T-helper 9 cell (primary cell): ENCODE results near the gene CES2.
"Not testable (repeated sequence)": the region's sequence is repeated elsewhere in the genome, so short reads cannot be mapped to it uniquely, and the experiment has no call there.

Source experiments
- DNase-seq: peaks from one replicate; pipeline ENCODE4 v3.0.0-alpha.2; 2020

Gene CES2

GRCh38 chr16:66934839-66935313 is 440 bp upstream of the CES2 start:
- not testable (repeated sequence) for DNase-seq

DNA sequence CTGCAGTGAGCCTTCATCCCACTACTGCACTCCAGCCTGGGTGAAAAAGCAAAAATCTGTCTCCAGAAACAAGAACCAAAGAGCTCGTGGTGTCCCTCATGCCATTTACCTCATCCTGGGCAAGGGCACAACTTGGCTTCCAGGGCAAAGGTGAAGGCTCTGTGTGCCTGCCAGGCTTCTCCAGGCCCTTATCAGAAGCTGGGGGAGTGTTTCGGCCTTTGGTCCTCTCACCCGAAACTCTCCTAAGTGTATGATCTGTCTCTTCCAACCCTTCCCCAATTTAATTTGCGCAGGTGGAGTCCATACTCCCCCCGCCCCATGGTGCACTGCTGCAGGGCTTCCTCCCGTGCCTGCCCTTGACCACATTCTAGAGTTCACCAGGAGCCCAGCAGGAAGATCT is 1.1 kb downstream of the CES2 start:
- DNase-seq = no peak

DNA sequence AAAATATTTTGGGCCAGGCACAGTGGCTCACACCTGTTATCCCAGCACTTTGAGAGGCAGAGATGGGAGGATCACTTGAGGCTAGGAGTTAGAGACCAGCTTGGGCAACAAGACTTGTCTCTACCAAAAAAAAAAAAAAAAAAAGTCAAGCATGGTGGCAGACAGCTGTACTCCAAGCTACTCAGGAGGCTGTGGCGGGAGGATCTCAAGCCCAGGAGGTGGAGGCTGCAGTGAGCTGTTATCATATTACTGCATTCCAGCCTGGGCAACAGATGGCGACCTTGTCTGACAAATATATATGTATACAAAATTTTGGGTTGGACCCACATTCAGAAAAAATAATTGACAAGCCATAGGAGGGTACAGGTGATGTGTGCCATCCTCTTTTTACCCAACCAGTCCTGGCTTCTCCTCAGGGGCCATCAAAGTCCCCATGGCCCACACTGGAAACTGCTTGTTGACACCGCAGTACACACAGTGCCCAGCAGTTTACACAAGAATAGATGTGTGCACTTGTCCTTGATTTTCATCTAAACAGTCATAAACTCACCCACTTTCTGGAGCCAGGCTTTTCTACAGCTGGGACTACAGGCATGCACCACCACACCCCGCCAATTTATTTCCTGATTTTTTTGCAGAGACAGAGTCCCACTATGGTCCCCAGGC is 1.7 kb downstream of the CES2 start:
- no peak for DNase-seq

DNA sequence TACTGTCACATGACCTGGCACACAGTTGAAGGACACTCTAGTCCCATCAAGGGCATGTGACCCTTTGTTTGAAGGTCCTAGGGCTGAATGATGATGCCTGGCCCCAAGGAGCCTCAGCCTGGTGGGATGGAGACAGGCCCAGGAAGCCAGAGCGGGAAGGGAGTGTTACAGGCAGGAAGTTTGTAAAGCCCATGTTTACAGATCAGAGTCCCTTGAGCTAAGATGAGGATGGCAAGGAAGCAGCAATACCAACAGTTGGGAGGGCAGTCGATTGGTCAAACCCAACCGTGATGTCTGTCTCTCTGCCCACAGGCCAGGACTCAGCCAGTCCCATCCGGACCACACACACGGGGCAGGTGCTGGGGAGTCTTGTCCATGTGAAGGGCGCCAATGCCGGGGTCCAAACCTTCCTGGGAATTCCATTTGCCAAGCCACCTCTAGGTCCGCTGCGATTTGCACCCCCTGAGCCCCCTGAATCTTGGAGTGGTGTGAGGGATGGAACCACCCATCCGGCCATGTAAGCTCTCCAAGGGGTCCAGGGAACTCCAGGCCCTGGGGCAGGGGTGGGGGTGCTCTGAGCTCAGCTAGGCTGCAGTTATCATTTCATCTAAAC is 2.5 kb downstream of the CES2 start:
- no peak for DNase-seq

- DNase-seq = no peak
Observed at GRCh38 chr16:66939366-66939765, 4.0 kb downstream of the CES2 start.

DNA sequence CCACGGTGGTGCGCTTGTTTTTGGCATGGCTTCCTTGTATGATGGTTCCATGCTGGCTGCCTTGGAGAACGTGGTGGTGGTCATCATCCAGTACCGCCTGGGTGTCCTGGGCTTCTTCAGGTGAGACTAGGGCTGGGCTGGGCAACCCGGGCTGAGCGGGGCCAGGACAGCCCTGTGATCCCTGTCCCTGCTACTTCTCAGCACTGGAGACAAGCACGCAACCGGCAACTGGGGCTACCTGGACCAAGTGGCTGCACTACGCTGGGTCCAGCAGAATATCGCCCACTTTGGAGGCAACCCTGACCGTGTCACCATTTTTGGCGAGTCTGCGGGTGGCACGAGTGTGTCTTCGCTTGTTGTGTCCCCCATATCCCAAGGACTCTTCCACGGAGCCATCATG is 4.9 kb downstream of the CES2 start:
- no peak for DNase-seq

DNA sequence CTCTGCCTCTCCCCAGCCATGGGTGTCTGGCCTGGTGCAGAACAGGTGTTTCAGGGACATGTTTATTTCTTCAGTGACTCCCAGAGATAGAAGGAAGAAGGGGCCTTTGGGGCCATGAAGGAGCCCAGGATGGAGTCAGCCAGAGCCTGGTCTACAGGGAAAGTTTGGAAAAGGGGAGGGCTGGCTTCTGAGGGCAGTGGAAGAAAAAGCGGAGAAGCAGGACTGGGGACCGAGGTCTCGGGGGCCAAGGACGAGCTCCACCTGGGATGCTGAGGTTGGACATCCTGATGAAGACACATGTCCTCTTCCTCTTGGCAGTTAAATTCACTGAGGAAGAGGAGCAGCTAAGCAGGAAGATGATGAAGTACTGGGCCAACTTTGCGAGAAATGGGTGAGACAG is 7.7 kb downstream of the CES2 start:
- DNase-seq = no peak

- DNase-seq = no peak
Observed at GRCh38 chr16:66943426-66944053, 8.2 kb downstream of the CES2 start.

- no peak for DNase-seq
Observed at GRCh38 chr16:66944054-66944441, 8.7 kb downstream of the CES2 start.

- DNase-seq = not testable (repeated sequence)
Observed at GRCh38 chr16:66944971-66945370, 9.7 kb downstream of the CES2 start.

- DNase-seq = no peak
Observed at GRCh38 chr16:66945939-66946338, 10.6 kb downstream of the CES2 start.

GRCh38 chr16:66946541-66946940 is 11.2 kb downstream of the CES2 start:
- DNase-seq = no peak

DNA sequence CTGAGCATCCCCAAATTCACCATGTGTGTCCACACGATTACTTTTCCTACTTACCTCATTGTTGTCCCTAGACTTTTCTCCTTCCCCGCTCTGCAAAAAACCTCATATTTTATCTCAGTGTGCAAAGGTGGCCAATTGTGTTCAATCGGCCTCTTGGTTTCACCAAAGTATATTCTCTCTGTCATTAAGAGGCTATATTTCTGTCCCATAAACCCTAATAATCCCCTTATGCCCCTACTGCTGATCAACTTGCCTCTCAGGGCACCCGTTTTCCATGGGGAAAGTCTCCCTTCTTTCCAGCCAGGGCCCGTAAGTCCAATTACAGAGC is 11.6 kb downstream of the CES2 start:
- DNase-seq = no peak

GRCh38 chr16:66947302-66948065 is 12.2 kb downstream of the CES2 start:
- DNase-seq = peak; percentile 83

- DNase-seq = no peak
Observed at GRCh38 chr16:66948134-66948836, 13.0 kb downstream of the CES2 start.

DNA sequence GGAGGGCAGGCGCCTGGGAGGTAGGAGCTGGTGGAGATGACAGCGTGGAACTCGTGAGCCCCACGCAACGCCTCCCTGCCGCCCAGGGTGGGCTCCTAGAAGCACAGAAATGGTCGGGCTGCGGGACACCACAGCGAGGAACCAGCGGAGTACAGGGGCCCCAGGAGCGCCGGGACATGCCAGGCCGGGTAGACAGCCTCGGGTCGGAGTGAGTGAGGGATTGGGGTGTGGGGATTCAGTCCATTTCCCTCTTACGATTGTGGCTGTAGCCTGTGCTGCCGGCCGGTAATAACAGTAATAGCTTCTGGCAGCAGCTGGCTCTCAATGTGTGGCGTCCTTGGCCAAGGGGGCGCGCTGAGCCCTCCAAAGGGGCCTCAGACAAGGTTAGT is 13.5 kb downstream of the CES2 start:
- DNase-seq = no peak

GRCh38 chr16:66949472-66949871 is 14.2 kb downstream of the CES2 start:
- no peak for DNase-seq

DNA sequence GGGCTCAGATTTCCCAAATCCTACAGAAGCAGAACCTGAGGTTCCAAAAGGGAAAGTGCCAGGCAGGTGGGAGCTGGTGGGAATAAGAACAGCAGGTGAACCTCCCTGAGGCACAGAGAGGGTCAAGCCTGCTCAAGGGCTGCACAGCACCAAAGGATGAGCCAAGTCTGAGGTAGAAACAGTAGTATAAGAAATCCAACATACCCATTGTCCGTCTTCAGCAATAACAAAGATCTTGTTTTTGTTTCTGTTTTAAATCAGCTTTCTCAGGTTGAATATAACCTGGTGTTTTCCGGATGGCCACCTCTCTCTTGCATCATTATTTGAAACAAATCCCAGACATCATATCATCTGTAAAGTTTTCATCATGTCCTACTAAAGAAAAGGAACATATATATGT is 15.1 kb downstream of the CES2 start:
- no peak for DNase-seq

- DNase-seq = no peak
Observed at GRCh38 chr16:66950971-66951790, 15.9 kb downstream of the CES2 start.

DNA sequence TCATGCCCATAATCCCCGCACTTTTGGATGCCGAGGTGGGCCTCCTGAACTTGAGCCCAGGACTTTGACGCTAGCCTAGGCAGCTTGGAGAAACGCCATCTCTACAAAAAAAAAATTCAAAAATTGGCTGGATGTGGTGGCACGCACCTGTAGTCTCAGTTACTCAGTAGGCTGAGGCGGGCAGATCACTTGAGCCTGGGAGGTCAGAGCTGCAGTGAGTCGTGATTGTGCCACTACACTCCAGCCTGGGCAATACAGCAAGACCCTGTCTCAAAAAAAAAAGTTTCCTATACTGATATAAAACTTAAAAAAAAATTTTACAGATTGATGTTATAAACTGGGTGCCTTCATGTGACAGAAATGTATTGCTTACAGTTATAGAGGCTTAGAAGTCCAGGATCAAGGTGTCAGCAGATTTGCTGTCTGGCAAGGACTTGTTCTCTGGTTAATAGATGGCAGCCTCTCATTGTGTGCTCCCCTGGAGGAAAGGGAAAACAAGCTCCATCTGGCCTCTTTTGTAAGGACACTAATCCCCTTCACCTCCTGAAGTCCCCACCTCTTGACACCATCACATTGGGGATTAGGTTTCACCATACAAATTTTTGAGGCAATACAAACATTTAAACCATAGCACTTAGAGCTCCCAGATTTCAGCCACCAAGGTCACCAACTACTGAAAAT is 17.3 kb downstream of the CES2 start:
- no peak for DNase-seq

- no peak for DNase-seq
Observed at GRCh38 chr16:66953462-66954096, 18.3 kb downstream of the CES2 start.
